ENCODE results near the gene ABCG2.

ABCG2 gene

DNA sequence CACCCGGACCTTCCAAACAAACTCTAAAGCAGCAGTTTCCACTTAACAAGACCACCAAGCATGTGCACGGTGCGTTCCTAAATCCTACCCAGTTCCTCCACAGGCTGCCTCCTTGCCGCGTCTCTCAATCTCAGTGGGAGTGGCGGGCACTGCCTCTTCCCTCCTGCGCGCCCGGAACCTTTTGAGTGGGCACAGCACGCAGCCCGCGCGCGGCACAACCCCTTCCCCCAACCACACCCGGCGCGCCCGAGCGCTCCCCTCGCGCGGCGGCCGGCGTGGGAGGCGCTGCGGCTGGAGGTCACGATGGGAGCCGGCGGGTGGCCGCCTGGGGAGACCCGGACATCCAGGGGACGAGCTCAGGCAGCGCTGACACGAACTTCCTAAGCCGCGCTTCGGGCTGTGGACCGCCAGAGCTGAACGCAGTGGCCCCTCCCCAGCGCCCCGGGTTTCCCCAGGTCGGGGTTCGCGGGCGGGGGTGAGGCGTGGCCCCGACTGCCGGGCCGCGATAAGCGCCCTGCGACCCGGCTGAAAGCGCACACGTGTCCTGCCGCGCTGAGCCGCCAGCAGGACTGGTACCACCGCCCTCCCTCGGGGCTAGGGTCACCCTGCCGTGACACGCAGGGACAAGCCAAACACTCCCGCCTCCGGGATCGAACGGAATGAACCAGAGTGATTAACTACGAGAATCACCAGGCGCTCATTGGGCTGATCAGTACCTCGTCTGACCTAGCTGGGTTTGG lies at the start of gene ABCG2 (continued):
- TF ChIP-seq ZNF2 (tag by site-specific recombination; IDR thresholded peaks at IDR 0.05) (no peak), ZNF48 (tag by site-specific recombination; IDR thresholded peaks at IDR 0.05) (no peak), ZNF354C (tag by site-specific recombination; IDR thresholded peaks at IDR 0.05; ENCODE audit: borderline replicate concordance, low read depth) (no peak), ZNF280D (tag by site-specific recombination; IDR thresholded peaks at IDR 0.05) (no peak), ZNF426 (tag by site-specific recombination; IDR thresholded peaks at IDR 0.05) (no peak), GLIS1 (tag by site-specific recombination; IDR thresholded peaks at IDR 0.05) (peak; percentile 57; the same call in 1 of the 2 replicates), ZNF324 (tag by site-specific recombination; IDR thresholded peaks at IDR 0.05) (peak; percentile 29; the same call in 1 of the 2 replicates), ZNF341 (tag by site-specific recombination; IDR thresholded peaks at IDR 0.05; ENCODE audit: low read depth) (no peak), ZFHX2 (tag by site-specific recombination; conservative IDR thresholded peaks at IDR 0.05) (peak; percentile 88), ZNF362 (tag by site-specific recombination; IDR thresholded peaks at IDR 0.05) (no peak), ZNF664 (tag by site-specific recombination; IDR thresholded peaks at IDR 0.05) (no peak), ZNF670 (tag by site-specific recombination; IDR thresholded peaks at IDR 0.05; ENCODE audit: low read depth) (no peak), GLI4 (tag by site-specific recombination; IDR thresholded peaks at IDR 0.05) (no peak), ZNF747 (tag by site-specific recombination; IDR thresholded peaks at IDR 0.05) (no peak), ZNF114 (tag by site-specific recombination; IDR thresholded peaks at IDR 0.05) (no peak), FEZF1 (tag by site-specific recombination; IDR thresholded peaks at IDR 0.05) (no peak), ZSCAN30 (tag by site-specific recombination; IDR thresholded peaks at IDR 0.05) (no peak), ZNF501 (tag by site-specific recombination; IDR thresholded peaks at IDR 0.05) (0 out of 2 replicates have a peak, but pooled peaks have one; percentile 57), MYNN (tag by site-specific recombination; IDR thresholded peaks at IDR 0.05; ENCODE audit: borderline replicate concordance) (no peak), ZNF654 (tag by site-specific recombination; IDR thresholded peaks at IDR 0.05; ENCODE audit: low read depth) (no peak), ZNF133 (tag by site-specific recombination; IDR thresholded peaks at IDR 0.05) (no peak), REPIN1 (tag by site-specific recombination; IDR thresholded peaks at IDR 0.05; ENCODE audit: low read depth) (no peak), ZNF16 (tag by site-specific recombination; IDR thresholded peaks at IDR 0.05; ENCODE audit: low read depth) (no peak), ZNF561 (tag by site-specific recombination; IDR thresholded peaks at IDR 0.05; ENCODE audit: borderline replicate concordance) (peak; percentile 48), ZNF157 (tag by site-specific recombination; IDR thresholded peaks at IDR 0.05) (no peak), ZNF596 (tag by site-specific recombination; IDR thresholded peaks at IDR 0.05) (no peak), HOXC10 (CRISPR knock-in tag; IDR thresholded peaks at IDR 0.05) (no peak), ZNF148 (tag by site-specific recombination; IDR thresholded peaks at IDR 0.05; ENCODE audit: borderline replicate concordance) (no peak), ZBTB26 (tag by site-specific recombination; optimal IDR thresholded peaks at IDR 0.05) (peak; percentile 89)
- TF ChIP-seq, protein P1, sequence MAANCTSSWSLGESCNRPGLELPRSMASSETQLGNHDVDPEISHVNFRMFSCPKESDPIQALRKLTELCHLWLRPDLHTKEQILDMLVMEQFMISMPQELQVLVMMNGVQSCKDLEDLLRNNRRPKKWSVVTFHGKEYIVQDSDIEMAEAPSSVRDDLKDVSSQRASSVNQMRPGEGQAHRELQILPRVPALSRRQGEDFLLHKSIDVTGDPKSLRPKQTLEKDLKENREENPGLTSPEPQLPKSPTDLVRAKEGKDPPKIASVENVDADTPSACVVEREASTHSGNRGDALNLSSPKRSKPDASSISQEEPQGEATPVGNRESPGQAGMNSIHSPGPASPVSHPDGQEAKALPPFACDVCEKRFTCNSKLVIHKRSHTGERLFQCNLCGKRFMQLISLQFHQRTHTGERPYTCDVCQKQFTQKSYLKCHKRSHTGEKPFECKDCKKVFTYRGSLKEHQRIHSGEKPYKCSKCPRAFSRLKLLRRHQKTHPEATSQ (tag by site-specific recombination; IDR thresholded peaks at IDR 0.05), result no peak
- TF ChIP-seq, protein P2, sequence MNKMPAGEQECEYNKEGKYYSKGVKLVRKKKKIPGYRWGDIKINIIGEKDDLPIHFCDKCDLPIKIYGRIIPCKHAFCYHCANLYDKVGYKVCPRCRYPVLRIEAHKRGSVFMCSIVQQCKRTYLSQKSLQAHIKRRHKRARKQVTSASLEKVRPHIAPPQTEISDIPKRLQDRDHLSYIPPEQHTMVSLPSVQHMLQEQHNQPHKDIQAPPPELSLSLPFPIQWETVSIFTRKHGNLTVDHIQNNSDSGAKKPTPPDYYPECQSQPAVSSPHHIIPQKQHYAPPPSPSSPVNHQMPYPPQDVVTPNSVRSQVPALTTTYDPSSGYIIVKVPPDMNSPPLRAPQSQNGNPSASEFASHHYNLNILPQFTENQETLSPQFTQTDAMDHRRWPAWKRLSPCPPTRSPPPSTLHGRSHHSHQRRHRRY (tag by site-specific recombination; IDR thresholded peaks at IDR 0.05), result no peak
